HCT116 (cell line): ENCODE results near the gene KPNA4.

Experiments used
- CEBPB ChIP-seq: IDR thresholded peaks from 2 replicates; pipeline ENCODE4 v1.6.1; 2012; ENCODE audit warnings: low read depth
- CTCF ChIP-seq, 3 experiments: fragments of 200-600 bp in 1 of 3; sonication (generic) in 1 of 3; IDR thresholded peaks in 2 of 3; conservative IDR thresholded peaks in 1 of 3; 2 replicates each; pipeline ENCODE4 v1.5.1; 2012 to 2017; ENCODE audit warnings: low read depth in 2 of 3, low read length in 2 of 3, antibody characterized with exemption in 1 of 3, borderline replicate concordance in 1 of 3, control low read depth in 1 of 3, mild to moderate bottlenecking in 1 of 3, mixed read lengths in 1 of 3, mixed run types in 1 of 3, moderate library complexity in 1 of 3; ENCODE audit not compliant: insufficient read depth in 1 of 3
- EZH2phosphoT487 ChIP-seq: fragments of 200-600 bp; IDR thresholded peaks from 2 replicates; pipeline ENCODE4 v1.6.1; 2018; ENCODE audit warnings: antibody characterized with exemption, borderline replicate concordance
- JUND ChIP-seq: IDR thresholded peaks from 2 replicates; pipeline ENCODE4 v1.6.1; 2012
- POLR2A ChIP-seq: IDR thresholded peaks from 2 replicates; pipeline ENCODE4 v1.7.0; 2011; ENCODE audit warnings: borderline replicate concordance; ENCODE audit not compliant: insufficient read depth, insufficient read length; ENCODE audit errors: extremely low read depth
- SP1 ChIP-seq: IDR thresholded peaks from 2 replicates; pipeline ENCODE4 v1.6.1; 2012; ENCODE audit warnings: low read depth
- YY1 ChIP-seq: IDR thresholded peaks from 2 replicates; pipeline ENCODE4 v1.6.1; 2011; ENCODE audit warnings: low read length, low read depth, moderate library complexity, mild to moderate bottlenecking; ENCODE audit not compliant: insufficient replicate concordance; ENCODE audit errors: extremely low read depth
- ZNF274 ChIP-seq: fragments of 200-500 bp; sonication (Bioruptor generic); IDR thresholded peaks from 2 replicates; pipeline ENCODE4 v1.6.1; 2014; ENCODE audit warnings: mild to moderate bottlenecking, low read depth, low read length, inconsistent platforms

- no peak for TF ChIP-seq CTCF (IDR thresholded peaks at IDR 0.05 in 2 of 3, conservative IDR thresholded peaks at IDR 0.05 in 1 of 3; ENCODE audit: borderline replicate concordance in 1 of 3, insufficient read depth in 1 of 3, low read depth in 2 of 3, low read length in 2 of 3)
- TF ChIP-seq YY1 = no peak
- TF ChIP-seq ZNF274 = no peak
- no peak for TF ChIP-seq SP1
- no peak for TF ChIP-seq CEBPB
- no peak for TF ChIP-seq JUND
- TF ChIP-seq EZH2phosphoT487 = no peak
- TF ChIP-seq POLR2A = no peak
Measured at GRCh38 chr3:160598865-160599264, 33.5 kb upstream of the KPNA4 start.
